ENCODE measurements around the gene TCERG1L. TPM values are rescaled to one million over a fixed set of nuclear protein-coding genes. Genes with fewer than 3 reads are reported as not detected.

The TCERG1L gene
- total RNA-seq, 1 experiment from 2014 or later: not detected

DNA sequence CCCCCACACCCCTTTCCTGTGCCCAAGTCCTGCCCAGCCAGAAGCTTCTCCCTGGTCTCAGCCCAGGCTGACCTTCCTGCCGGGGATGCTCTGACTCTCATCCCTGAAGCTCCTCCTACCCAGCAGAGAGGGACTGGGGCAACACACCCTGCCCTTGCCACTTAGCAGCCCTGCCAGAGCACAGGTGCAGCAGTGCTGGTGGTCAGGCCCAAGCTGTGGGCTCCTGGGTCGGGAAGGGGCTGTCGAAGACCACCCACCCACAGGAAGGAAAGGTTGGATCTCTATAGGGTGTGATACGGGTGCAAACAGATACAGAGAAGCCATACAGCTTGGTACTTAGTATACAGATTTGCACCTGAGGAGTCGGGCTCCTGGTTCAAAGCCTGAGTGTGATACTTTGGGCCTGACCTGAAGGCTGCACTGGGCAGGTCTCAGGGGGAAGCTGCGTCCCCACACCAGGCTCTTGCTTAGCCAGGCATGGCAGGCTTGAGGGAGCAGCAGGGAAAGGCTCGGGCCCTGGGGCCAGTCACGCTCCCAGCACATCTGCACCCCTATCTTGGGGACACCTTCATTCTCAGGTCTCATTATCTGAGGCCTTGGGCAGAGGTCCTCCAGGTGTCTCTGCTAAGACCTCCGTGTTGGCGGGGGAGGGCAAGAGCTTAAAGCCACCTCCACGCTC, 47.3 kb downstream of the TCERG1L start:
- Histone ChIP-seq H3K36me3 (ENCODE audit: insufficient read depth, low read length) (no peaks in the 10 kb centered on the region), H3K4me1 (ENCODE audit: low read length) (peaks cover 9% of the 10 kb centered on the region), H3K4me2 (ENCODE audit: low read depth, low read length, poor library complexity, severe bottlenecking) (no peak overlapping the region), H3K27me3 (ENCODE audit: low read length) (peaks cover 4% of the 10 kb centered on the region; the same call in 1 of the 2 replicates), H3K4me3 (ENCODE audit: low read length) (no peak overlapping the region), H3K9me3 (ENCODE audit: low read length) (peaks cover 3% of the 10 kb centered on the region; the same call in 1 of the 2 replicates), H3K27ac (ENCODE audit: low read length) (no peak overlapping the region), H3K9ac (ENCODE audit: low read length) (no peak overlapping the region), H3K79me2 (ENCODE audit: low read length) (no peaks in the 10 kb centered on the region), H2AFZ (ENCODE audit: low read length) (no peak overlapping the region), H4K20me1 (ENCODE audit: insufficient read depth, low read depth, low read length) (no peaks in the 10 kb centered on the region), H3K9me2 (replicated peaks; ENCODE audit: insufficient read depth, low read length) (no peaks in the 10 kb centered on the region)
- no peak for DNase-seq

DNA sequence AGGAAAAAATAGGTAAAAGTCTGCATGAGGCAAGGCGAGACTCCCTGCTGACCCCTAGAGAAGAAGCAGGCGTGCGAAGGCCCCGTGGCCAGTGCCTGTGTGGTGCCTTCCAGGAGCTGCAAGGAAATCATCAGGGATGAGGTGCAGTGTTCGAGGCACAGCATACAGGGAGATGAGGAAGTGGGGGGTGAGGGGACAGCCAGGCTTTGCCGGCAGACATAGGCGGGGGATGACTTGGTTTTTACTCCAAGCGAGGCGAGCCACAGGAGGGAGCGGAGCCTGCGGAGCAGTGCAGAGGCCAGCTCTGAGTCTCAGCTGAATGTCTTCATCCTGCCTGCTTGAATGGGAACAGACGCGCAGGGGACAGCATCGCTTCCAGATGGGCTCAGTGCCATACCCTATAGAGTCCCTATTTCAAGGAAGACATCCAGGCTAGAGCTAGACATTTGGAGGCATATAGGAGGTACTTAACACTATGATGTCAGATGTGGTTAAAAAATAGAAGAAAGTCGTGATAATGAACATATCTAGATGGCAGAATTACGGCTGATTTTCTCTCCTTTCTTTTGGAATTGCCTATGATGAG, 49.5 kb downstream of the TCERG1L start:
- no peak overlapping the region for H3K4me3 ChIP-seq (ENCODE audit: low read length)
- no peaks in the 10 kb centered on the region for H3K27me3 ChIP-seq (ENCODE audit: low read length)
- no peaks in the 10 kb centered on the region; the same call in 1 of the 2 replicates for H3K9me3 ChIP-seq (ENCODE audit: low read length)
- H3K36me3 ChIP-seq (ENCODE audit: insufficient read depth, low read length): no peaks in the 10 kb centered on the region
- H2AFZ ChIP-seq (ENCODE audit: low read length): no peak overlapping the region
- no peak overlapping the region for H3K4me2 ChIP-seq (ENCODE audit: low read depth, low read length, poor library complexity, severe bottlenecking)
- H3K79me2 ChIP-seq (ENCODE audit: low read length): no peaks in the 10 kb centered on the region
- no peaks in the 10 kb centered on the region for H3K4me1 ChIP-seq (ENCODE audit: low read length)
- no peaks in the 10 kb centered on the region for H3K9me2 ChIP-seq (replicated peaks; ENCODE audit: insufficient read depth, low read length)
- DNase-seq: no peak
- H3K27ac ChIP-seq (ENCODE audit: low read length): no peak overlapping the region
- H3K9ac ChIP-seq (ENCODE audit: low read length): no peak overlapping the region
- H4K20me1 ChIP-seq (ENCODE audit: insufficient read depth, low read depth, low read length): no peaks in the 10 kb centered on the region

DNA sequence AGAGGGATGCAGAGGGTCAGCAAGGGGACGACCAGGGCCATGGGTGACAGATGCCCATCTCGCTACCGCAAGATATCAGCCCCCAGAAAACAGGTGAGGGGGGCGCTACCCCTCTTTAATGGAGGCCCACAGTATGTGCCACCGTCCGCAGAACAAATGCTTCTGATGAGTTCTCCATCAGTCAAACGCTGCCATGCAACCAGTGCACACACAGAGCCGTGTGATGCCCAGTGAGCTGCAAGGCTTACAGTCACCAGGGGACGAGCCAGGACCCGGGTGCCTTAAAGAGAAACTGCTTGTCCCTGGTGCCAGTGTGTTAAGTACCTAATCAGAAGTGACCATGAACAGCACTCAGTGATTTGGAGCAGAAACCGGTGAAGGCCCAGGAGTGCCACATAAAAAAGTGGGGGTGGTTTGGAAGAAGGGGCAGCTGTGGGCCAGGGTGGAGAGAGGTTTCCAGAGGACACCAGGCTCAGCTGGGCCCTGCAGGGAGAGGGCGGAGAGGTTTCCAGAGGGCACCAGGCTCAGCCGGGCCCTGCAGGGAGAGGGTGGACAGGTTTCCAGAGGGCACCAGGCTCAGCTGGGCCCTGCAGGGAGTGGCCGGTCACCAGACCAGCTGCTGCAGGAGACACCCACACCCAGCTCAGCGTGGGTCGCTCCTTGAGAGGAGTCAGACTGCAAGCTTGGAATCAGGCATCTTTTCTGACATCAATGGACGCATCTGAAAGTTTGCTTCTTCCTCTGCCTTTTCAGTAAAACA, 50.9 kb downstream of the TCERG1L start:
- Histone ChIP-seq H4K20me1 (ENCODE audit: insufficient read depth, low read depth, low read length) (no peaks in the 10 kb centered on the region), H3K4me3 (ENCODE audit: low read length) (no peak overlapping the region), H3K79me2 (ENCODE audit: low read length) (no peaks in the 10 kb centered on the region), H3K27me3 (ENCODE audit: low read length) (no peaks in the 10 kb centered on the region), H3K4me1 (ENCODE audit: low read length) (no peaks in the 10 kb centered on the region), H2AFZ (ENCODE audit: low read length) (no peak overlapping the region), H3K4me2 (ENCODE audit: low read depth, low read length, poor library complexity, severe bottlenecking) (no peak overlapping the region), H3K36me3 (ENCODE audit: insufficient read depth, low read length) (no peaks in the 10 kb centered on the region), H3K9me3 (ENCODE audit: low read length) (no peaks in the 10 kb centered on the region), H3K9me2 (replicated peaks; ENCODE audit: insufficient read depth, low read length) (no peaks in the 10 kb centered on the region), H3K27ac (ENCODE audit: low read length) (no peak overlapping the region), H3K9ac (ENCODE audit: low read length) (no peak overlapping the region)
- DNase-seq: no peak

DNA sequence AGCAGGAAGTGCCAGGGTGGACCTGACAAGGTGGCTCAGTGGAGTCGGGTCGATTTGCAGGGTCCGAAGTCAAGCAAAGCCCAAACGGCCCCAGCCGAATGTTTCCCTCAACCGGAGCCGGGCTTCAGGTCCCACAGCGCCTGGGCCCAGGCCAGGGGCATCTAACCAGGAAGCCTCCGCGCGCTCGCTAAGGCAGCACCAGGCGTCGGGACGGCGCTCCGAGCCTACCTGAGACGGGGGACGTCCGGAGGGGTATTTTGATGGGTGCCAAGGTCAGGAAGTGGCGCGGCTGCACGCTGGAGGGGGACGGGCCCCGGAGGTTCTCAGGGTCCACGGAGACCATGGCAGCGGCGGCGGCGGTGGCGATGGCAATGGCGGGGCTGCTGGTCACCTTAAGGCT, 51.5 kb downstream of the TCERG1L start:
- no peaks in the 10 kb centered on the region for H4K20me1 ChIP-seq (ENCODE audit: insufficient read depth, low read depth, low read length)
- H3K9me3 ChIP-seq (ENCODE audit: low read length): no peaks in the 10 kb centered on the region
- H3K4me2 ChIP-seq (ENCODE audit: low read depth, low read length, poor library complexity, severe bottlenecking): no peak overlapping the region
- DNase-seq: no peak
- no peaks in the 10 kb centered on the region for H3K4me1 ChIP-seq (ENCODE audit: low read length)
- H3K27me3 ChIP-seq (ENCODE audit: low read length): no peaks in the 10 kb centered on the region
- no peaks in the 10 kb centered on the region for H3K79me2 ChIP-seq (ENCODE audit: low read length)
- H3K36me3 ChIP-seq (ENCODE audit: insufficient read depth, low read length): no peaks in the 10 kb centered on the region
- no peak overlapping the region for H3K27ac ChIP-seq (ENCODE audit: low read length)
- no peak overlapping the region for H3K4me3 ChIP-seq (ENCODE audit: low read length)
- no peak overlapping the region for H3K9ac ChIP-seq (ENCODE audit: low read length)
- no peaks in the 10 kb centered on the region for H3K9me2 ChIP-seq (replicated peaks; ENCODE audit: insufficient read depth, low read length)
- H2AFZ ChIP-seq (ENCODE audit: low read length): no peak overlapping the region

DNA sequence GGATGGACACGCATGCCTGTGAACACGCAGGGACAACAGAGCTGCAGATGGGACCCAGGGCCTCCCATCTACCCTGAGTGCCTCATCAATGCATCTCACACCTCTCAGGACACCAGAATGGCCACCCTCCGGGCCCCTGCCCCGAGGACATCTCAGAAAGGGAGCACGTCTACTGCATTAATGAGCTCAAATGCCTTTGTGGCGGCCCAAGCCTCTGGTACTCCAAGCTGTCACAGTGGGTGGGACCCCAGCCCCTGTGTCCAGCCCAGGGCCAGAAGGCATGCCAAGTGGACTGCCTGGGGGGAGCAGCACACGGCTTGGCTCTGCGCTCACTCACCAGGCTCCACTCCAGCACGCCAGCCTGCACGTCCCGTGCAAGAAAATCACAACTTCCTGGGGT, 52.0 kb downstream of the TCERG1L start:
- Histone ChIP-seq H3K9ac (ENCODE audit: low read length) (no peak overlapping the region), H3K27ac (ENCODE audit: low read length) (no peak overlapping the region), H3K4me1 (ENCODE audit: low read length) (no peaks in the 10 kb centered on the region), H2AFZ (ENCODE audit: low read length) (no peak overlapping the region), H3K36me3 (ENCODE audit: insufficient read depth, low read length) (no peaks in the 10 kb centered on the region), H3K79me2 (ENCODE audit: low read length) (no peaks in the 10 kb centered on the region), H3K9me3 (ENCODE audit: low read length) (no peaks in the 10 kb centered on the region), H3K27me3 (ENCODE audit: low read length) (no peaks in the 10 kb centered on the region), H3K4me3 (ENCODE audit: low read length) (no peak overlapping the region), H3K4me2 (ENCODE audit: low read depth, low read length, poor library complexity, severe bottlenecking) (no peak overlapping the region), H3K9me2 (replicated peaks; ENCODE audit: insufficient read depth, low read length) (no peaks in the 10 kb centered on the region), H4K20me1 (ENCODE audit: insufficient read depth, low read depth, low read length) (no peaks in the 10 kb centered on the region)
- no peak for DNase-seq

DNA sequence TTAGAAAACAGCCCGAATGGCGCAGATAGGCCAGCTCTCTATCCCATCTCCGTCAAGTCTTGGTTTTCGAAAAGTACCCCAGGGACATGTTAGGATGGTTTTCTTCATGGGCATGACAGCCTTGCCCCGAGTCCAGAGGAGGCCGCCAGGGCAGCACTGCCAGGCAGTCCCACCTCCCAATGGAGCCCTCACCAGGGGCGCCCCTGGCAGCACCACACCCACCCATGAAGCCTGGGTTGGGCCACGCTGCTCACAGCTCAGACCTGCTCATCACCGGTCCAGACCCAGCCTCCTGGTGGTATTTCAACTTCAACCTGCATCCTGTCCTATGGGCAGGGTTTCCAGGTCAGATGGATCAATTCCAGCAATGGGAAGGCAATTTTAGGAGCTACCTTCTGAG, 53.3 kb downstream of the TCERG1L start:
- Histone ChIP-seq H3K9me3 (ENCODE audit: low read length) (no peaks in the 10 kb centered on the region), H2AFZ (ENCODE audit: low read length) (no peak overlapping the region)
- DNase-seq: no peak

DNA sequence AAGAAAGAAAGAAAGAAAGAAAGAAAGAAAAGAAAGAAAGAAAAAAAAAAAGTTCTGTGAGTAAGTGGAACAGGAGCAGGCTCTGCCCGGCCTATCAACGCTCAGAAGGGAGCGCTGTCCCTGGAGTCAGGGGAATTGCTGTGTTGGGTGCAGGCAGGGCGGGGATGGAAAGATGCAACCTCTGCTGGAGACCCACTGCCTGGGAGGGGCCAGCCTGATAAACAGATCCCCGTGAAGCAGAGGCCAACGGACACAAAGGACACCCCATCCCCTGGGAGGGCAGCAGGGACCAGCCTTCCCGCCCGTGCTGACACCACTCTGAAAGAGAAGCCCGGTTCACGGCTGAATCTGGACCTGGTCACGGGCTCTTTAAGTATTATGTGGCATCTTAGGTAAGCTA, 54.5 kb downstream of the TCERG1L start:
- Histone ChIP-seq H3K4me2 (ENCODE audit: low read depth, low read length, poor library complexity, severe bottlenecking) (no peak overlapping the region), H3K36me3 (ENCODE audit: insufficient read depth, low read length) (no peaks in the 10 kb centered on the region), H3K4me1 (ENCODE audit: low read length) (no peaks in the 10 kb centered on the region), H3K9ac (ENCODE audit: low read length) (no peak overlapping the region), H4K20me1 (ENCODE audit: insufficient read depth, low read depth, low read length) (no peaks in the 10 kb centered on the region), H2AFZ (ENCODE audit: low read length) (no peak overlapping the region), H3K4me3 (ENCODE audit: low read length) (no peak overlapping the region), H3K27ac (ENCODE audit: low read length) (no peak overlapping the region), H3K79me2 (ENCODE audit: low read length) (no peaks in the 10 kb centered on the region), H3K27me3 (ENCODE audit: low read length) (no peaks in the 10 kb centered on the region), H3K9me3 (ENCODE audit: low read length) (no peaks in the 10 kb centered on the region), H3K9me2 (replicated peaks; ENCODE audit: insufficient read depth, low read length) (no peaks in the 10 kb centered on the region)
- DNase-seq: no peak

More for the DNA sequence above, 53.3 kb downstream of the TCERG1L start:
- Histone ChIP-seq H3K4me1 (ENCODE audit: low read length) (no peaks in the 10 kb centered on the region), H4K20me1 (ENCODE audit: insufficient read depth, low read depth, low read length) (no peaks in the 10 kb centered on the region), H3K27me3 (ENCODE audit: low read length) (no peaks in the 10 kb centered on the region), H3K9ac (ENCODE audit: low read length) (no peak overlapping the region), H3K27ac (ENCODE audit: low read length) (no peak overlapping the region), H3K4me2 (ENCODE audit: low read depth, low read length, poor library complexity, severe bottlenecking) (no peak overlapping the region), H3K36me3 (ENCODE audit: insufficient read depth, low read length) (no peaks in the 10 kb centered on the region), H3K9me2 (replicated peaks; ENCODE audit: insufficient read depth, low read length) (no peaks in the 10 kb centered on the region), H3K4me3 (ENCODE audit: low read length) (no peak overlapping the region), H3K79me2 (ENCODE audit: low read length) (no peaks in the 10 kb centered on the region)

DNA sequence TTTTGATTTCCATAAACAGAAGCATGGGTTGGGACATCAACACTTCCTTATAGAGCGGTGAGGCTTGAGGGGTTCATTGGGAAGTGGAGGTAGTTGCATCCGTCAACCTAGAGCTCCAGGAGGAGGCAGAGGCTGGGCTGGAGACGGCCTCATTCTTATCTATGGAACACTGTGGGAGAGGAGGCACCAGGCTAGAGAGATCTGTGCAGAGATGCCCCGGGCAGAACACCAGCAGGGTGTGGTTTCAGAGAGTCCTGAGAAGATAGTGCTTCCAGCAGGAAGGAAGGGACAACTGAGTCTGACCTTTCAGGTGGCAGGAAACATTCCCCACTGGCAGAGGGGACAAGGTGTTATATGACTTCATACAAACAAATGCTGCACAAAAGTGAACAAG, 56.7 kb downstream of the TCERG1L start:
- Histone ChIP-seq H3K9ac (ENCODE audit: low read length) (no peak overlapping the region), H3K27ac (ENCODE audit: low read length) (no peak overlapping the region), H4K20me1 (ENCODE audit: insufficient read depth, low read depth, low read length) (no peaks in the 10 kb centered on the region), H2AFZ (ENCODE audit: low read length) (no peak overlapping the region), H3K4me1 (ENCODE audit: low read length) (no peaks in the 10 kb centered on the region), H3K27me3 (ENCODE audit: low read length) (no peaks in the 10 kb centered on the region), H3K36me3 (ENCODE audit: insufficient read depth, low read length) (no peaks in the 10 kb centered on the region), H3K4me2 (ENCODE audit: low read depth, low read length, poor library complexity, severe bottlenecking) (no peak overlapping the region), H3K9me2 (replicated peaks; ENCODE audit: insufficient read depth, low read length) (no peaks in the 10 kb centered on the region), H3K79me2 (ENCODE audit: low read length) (no peaks in the 10 kb centered on the region), H3K4me3 (ENCODE audit: low read length) (no peak overlapping the region), H3K9me3 (ENCODE audit: low read length) (no peaks in the 10 kb centered on the region)
- no peak for DNase-seq

All from Karpas-422 (cell line).